ENCODE data around the gene FATE1. TPM values are rescaled to one million over a fixed set of nuclear protein-coding genes. Genes with fewer than 3 reads are reported as not detected.

FATE1 gene
- total RNA-seq, 1 experiment from 2014 or later: not detected

DNA sequence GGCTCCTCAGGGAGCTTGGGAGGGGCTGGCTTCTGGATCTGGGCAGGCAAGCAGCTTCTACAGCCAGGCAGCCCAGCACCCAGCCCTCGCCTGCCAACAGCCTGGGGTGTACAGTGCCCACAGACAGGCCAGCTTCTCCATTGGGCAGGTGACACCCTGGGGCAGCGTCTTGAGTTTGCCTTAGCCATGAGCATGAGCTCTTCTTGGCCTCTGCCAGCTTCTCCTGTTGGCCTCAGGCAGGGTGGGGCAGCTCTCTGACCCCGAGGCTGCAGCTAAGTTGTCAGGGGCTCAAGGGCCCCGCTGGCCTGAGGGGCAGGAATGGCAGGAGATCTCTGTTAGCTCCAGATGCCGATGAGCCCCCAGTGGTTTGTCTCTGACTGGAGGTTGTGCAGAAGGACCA, 10.9 kb downstream of the FATE1 start:
- Histone ChIP-seq H3K9me3 (ENCODE audit: control insufficient read depth, insufficient read depth, low read depth, low read length) (no peaks in the 10 kb centered on the region), H3K27ac (ENCODE audit: low read length) (no peak overlapping the region), H3K4me3 (ENCODE audit: low read depth in 2 of 2, low read length in 2 of 2) (no peak overlapping the region), H3K27me3 (ENCODE audit: control insufficient read depth, insufficient read depth, low read length) (no peaks in the 10 kb centered on the region), H3K4me1 (ENCODE audit: control insufficient read depth, insufficient read depth, low read length) (no peaks in the 10 kb centered on the region), H3K36me3 (ENCODE audit: control insufficient read depth, insufficient read depth, low read length) (no peaks in the 10 kb centered on the region)
- CTCF ChIA-PET: no interaction called here
- POLR2A ChIA-PET: no interaction called here
- in situ Hi-C loops (cut with HindIII; ENCODE audit: low pct_unique_long_range_greater_than_20kb, low sequenced_read_pairs) (no loop called here), intact Hi-C loops (cut with micrococcal nuclease; ENCODE audit: unreplicated experiment) (no loop called here)
- no peak for ATAC-seq
- TF ChIP-seq SIN3A (IDR thresholded peaks at IDR 0.05; ENCODE audit: borderline replicate concordance, insufficient read depth, low read depth, low read length) (no peak), TCF7L2 (IDR thresholded peaks at IDR 0.05; ENCODE audit: low read depth, low read length) (no peak), POLR2AphosphoS5 (IDR thresholded peaks at IDR 0.05; ENCODE audit: low read depth, low read length) (no peak)
- TF ChIP-seq, protein P1, sequence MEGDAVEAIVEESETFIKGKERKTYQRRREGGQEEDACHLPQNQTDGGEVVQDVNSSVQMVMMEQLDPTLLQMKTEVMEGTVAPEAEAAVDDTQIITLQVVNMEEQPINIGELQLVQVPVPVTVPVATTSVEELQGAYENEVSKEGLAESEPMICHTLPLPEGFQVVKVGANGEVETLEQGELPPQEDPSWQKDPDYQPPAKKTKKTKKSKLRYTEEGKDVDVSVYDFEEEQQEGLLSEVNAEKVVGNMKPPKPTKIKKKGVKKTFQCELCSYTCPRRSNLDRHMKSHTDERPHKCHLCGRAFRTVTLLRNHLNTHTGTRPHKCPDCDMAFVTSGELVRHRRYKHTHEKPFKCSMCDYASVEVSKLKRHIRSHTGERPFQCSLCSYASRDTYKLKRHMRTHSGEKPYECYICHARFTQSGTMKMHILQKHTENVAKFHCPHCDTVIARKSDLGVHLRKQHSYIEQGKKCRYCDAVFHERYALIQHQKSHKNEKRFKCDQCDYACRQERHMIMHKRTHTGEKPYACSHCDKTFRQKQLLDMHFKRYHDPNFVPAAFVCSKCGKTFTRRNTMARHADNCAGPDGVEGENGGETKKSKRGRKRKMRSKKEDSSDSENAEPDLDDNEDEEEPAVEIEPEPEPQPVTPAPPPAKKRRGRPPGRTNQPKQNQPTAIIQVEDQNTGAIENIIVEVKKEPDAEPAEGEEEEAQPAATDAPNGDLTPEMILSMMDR (IDR thresholded peaks at IDR 0.05): no peak
- TF ChIP-seq, protein P2, sequence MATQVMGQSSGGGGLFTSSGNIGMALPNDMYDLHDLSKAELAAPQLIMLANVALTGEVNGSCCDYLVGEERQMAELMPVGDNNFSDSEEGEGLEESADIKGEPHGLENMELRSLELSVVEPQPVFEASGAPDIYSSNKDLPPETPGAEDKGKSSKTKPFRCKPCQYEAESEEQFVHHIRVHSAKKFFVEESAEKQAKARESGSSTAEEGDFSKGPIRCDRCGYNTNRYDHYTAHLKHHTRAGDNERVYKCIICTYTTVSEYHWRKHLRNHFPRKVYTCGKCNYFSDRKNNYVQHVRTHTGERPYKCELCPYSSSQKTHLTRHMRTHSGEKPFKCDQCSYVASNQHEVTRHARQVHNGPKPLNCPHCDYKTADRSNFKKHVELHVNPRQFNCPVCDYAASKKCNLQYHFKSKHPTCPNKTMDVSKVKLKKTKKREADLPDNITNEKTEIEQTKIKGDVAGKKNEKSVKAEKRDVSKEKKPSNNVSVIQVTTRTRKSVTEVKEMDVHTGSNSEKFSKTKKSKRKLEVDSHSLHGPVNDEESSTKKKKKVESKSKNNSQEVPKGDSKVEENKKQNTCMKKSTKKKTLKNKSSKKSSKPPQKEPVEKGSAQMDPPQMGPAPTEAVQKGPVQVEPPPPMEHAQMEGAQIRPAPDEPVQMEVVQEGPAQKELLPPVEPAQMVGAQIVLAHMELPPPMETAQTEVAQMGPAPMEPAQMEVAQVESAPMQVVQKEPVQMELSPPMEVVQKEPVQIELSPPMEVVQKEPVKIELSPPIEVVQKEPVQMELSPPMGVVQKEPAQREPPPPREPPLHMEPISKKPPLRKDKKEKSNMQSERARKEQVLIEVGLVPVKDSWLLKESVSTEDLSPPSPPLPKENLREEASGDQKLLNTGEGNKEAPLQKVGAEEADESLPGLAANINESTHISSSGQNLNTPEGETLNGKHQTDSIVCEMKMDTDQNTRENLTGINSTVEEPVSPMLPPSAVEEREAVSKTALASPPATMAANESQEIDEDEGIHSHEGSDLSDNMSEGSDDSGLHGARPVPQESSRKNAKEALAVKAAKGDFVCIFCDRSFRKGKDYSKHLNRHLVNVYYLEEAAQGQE (IDR thresholded peaks at IDR 0.05; ENCODE audit: insufficient read depth in 1 of 2, low read depth in 2 of 2, low read length in 1 of 2): no peak
- DNase-seq (ENCODE audit: low read depth, low spot score): no peak
- no TSS peak for BruUV-seq (replicated peaks)

DNA sequence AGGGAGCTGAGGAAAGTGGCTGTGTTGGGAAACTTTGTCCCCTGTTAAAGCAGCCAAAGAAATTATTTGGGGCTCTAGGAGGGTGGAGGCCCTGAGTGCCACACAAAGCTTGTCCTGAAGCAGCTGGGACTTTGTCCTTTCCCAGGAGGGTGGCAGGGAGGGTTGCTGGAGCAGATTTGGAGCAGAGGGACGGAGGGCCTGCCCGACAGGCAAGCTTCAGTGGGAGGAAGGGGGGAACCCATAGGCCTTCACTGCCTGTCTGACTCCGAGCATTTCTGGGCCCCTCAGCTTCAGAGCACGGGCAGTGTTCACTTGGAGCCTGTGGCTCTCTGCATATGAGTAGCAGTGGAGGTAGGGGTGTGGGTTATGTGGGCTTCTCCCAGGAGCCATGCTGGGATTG, 11.5 kb downstream of the FATE1 start:
- Histone ChIP-seq H3K27me3 (ENCODE audit: control insufficient read depth, insufficient read depth, low read length) (no peaks in the 10 kb centered on the region), H3K4me1 (ENCODE audit: control insufficient read depth, insufficient read depth, low read length) (no peaks in the 10 kb centered on the region), H3K9me3 (ENCODE audit: control insufficient read depth, insufficient read depth, low read depth, low read length) (no peaks in the 10 kb centered on the region), H3K4me3 (ENCODE audit: low read depth in 2 of 2, low read length in 2 of 2) (no peak overlapping the region), H3K27ac (ENCODE audit: low read length) (no peak overlapping the region), H3K36me3 (ENCODE audit: control insufficient read depth, insufficient read depth, low read length) (no peaks in the 10 kb centered on the region)
- DNase-seq (ENCODE audit: low read depth, low spot score): no peak
- BruUV-seq (replicated peaks): no TSS peak
- in situ Hi-C loops (cut with HindIII; ENCODE audit: low pct_unique_long_range_greater_than_20kb, low sequenced_read_pairs): no loop called here
- POLR2A ChIA-PET: no interaction called here
- CTCF ChIA-PET: no interaction called here
- TF ChIP-seq, protein P1 (IDR thresholded peaks at IDR 0.05): no peak
- TF ChIP-seq TCF7L2 (IDR thresholded peaks at IDR 0.05; ENCODE audit: low read depth, low read length) (no peak), SIN3A (IDR thresholded peaks at IDR 0.05; ENCODE audit: borderline replicate concordance, insufficient read depth, low read depth, low read length) (no peak), POLR2AphosphoS5 (IDR thresholded peaks at IDR 0.05; ENCODE audit: low read depth, low read length) (no peak)
- TF ChIP-seq, protein P2 (IDR thresholded peaks at IDR 0.05; ENCODE audit: insufficient read depth in 1 of 2, low read depth in 2 of 2, low read length in 1 of 2): no peak
- no peak for ATAC-seq
- intact Hi-C loops (cut with micrococcal nuclease; ENCODE audit: unreplicated experiment): no loop called here
